ENCODE data around the gene AEBP2. TPM values are rescaled to one million over a fixed set of nuclear protein-coding genes. Genes with fewer than 3 reads are reported as not detected.
A peak's percentile ranks its signal among the peaks of the same experiment; 100 is the strongest.

Gene AEBP2
- total RNA-seq, 2 donors from 2014 or later, result 66.3 to 95.2 TPM

- H3K4me1 Mint-ChIP-seq (ENCODE audit: low read depth in 2 of 2), result peaks cover 37 to 49% of the 10 kb centered on the region in 2 donors
- H3K4me3 Mint-ChIP-seq, result peak overlapping the region; percentile 86
- ATAC-seq (peak; percentile 92 to 94), DNase-seq (ENCODE audit: low spot score) (peak; percentile 65)
- peak overlapping the region; percentile 95 to 98 for H3K27ac Mint-ChIP-seq
- no peaks in the 10 kb centered on the region for H3K9me3 Mint-ChIP-seq
- H3K27me3 Mint-ChIP-seq, result no peaks in the 10 kb centered on the region
- H3K36me3 Mint-ChIP-seq, result no peaks in the 10 kb centered on the region
These were observed 7.6 kb upstream of the AEBP2 start for GRCh38 chr12:19431407-19432308.

- peaks cover 37 to 55% of the 10 kb centered on the region in 2 donors for H3K4me1 Mint-ChIP-seq (ENCODE audit: low read depth in 2 of 2)
- no peaks in the 10 kb centered on the region for H3K36me3 Mint-ChIP-seq
- no peaks in the 10 kb centered on the region for H3K27me3 Mint-ChIP-seq
- DNase-seq (ENCODE audit: low spot score) (no peak), ATAC-seq (no peak)
- H3K4me3 Mint-ChIP-seq, result peak overlapping the region; percentile 86
- no peaks in the 10 kb centered on the region for H3K9me3 Mint-ChIP-seq
- H3K27ac Mint-ChIP-seq, result peak overlapping the region; percentile 95 to 98
These were observed 6.8 kb upstream of the AEBP2 start for GRCh38 chr12:19432309-19433170.

GRCh38 chr12:19434538-19434937, 4.8 kb upstream of the AEBP2 start:
- Mint-ChIP-seq H3K27me3 (no peaks in the 10 kb centered on the region), H3K27ac (peak overlapping the region; percentile 76 to 86), H3K4me1 (ENCODE audit: low read depth in 2 of 2) (peaks cover 42 to 61% of the 10 kb centered on the region in 2 donors), H3K4me3 (peak overlapping the region; percentile 65), H3K36me3 (peaks cover 6% of the 10 kb centered on the region), H3K9me3 (no peaks in the 10 kb centered on the region)
- DNase-seq (ENCODE audit: low spot score), result no peak
- ATAC-seq, result no peak

- DNase-seq (ENCODE audit: low spot score), result no peak
- Mint-ChIP-seq H3K4me1 (ENCODE audit: low read depth in 2 of 2) (peaks cover 47 to 57% of the 10 kb centered on the region in 2 donors), H3K4me3 (peak overlapping the region; percentile 42), H3K36me3 (peaks cover 13% of the 10 kb centered on the region), H3K27ac (peak overlapping the region; percentile 76 to 86), H3K27me3 (no peaks in the 10 kb centered on the region), H3K9me3 (no peaks in the 10 kb centered on the region)
- no peak for ATAC-seq
These were observed 3.3 kb upstream of the AEBP2 start for GRCh38 chr12:19435831-19436497.

- Mint-ChIP-seq H3K36me3 (peaks cover 21% of the 10 kb centered on the region), H3K9me3 (no peaks in the 10 kb centered on the region), H3K4me1 (ENCODE audit: low read depth in 2 of 2) (peaks cover 49 to 58% of the 10 kb centered on the region in 2 donors), H3K27ac (peak overlapping the region; percentile 32 to 86), H3K27me3 (no peaks in the 10 kb centered on the region), H3K4me3 (no peak overlapping the region)
- no peak for DNase-seq (ENCODE audit: low spot score)
- no peak for ATAC-seq
These were observed 2.4 kb upstream of the AEBP2 start for GRCh38 chr12:19436931-19437330.

- peak overlapping the region; percentile 96 to 99 for H3K27ac Mint-ChIP-seq
- peak overlapping the region; percentile 9 for H3K4me3 Mint-ChIP-seq
- peaks cover 45 to 53% of the 10 kb centered on the region in 2 donors for H3K4me1 Mint-ChIP-seq (ENCODE audit: low read depth in 2 of 2)
- H3K27me3 Mint-ChIP-seq, result no peaks in the 10 kb centered on the region
- no peak for ATAC-seq
- no peak for DNase-seq (ENCODE audit: low spot score)
- H3K36me3 Mint-ChIP-seq, result peaks cover 24% of the 10 kb centered on the region
- H3K9me3 Mint-ChIP-seq, result no peaks in the 10 kb centered on the region
These were observed 1.3 kb upstream of the AEBP2 start for GRCh38 chr12:19437996-19438395.

- Mint-ChIP-seq H3K9me3 (no peaks in the 10 kb centered on the region), H3K27ac (peak overlapping the region; percentile 96 to 99), H3K4me1 (ENCODE audit: low read depth in 2 of 2) (peaks cover 53 to 58% of the 10 kb centered on the region in 2 donors), H3K36me3 (peaks cover 24% of the 10 kb centered on the region), H3K4me3 (peak overlapping the region; percentile 96), H3K27me3 (no peaks in the 10 kb centered on the region)
- ATAC-seq (peak; percentile 63 to 70), DNase-seq (ENCODE audit: low spot score) (peak; percentile 79)
These were observed 947 bp downstream of the AEBP2 start for GRCh38 chr12:19440019-19440858.

GRCh38 chr12:19440916-19441315, 1.6 kb downstream of the AEBP2 start:
- Mint-ChIP-seq H3K4me1 (ENCODE audit: low read depth in 2 of 2) (peaks cover 49 to 54% of the 10 kb centered on the region in 2 donors), H3K36me3 (peaks cover 24% of the 10 kb centered on the region), H3K27ac (peak overlapping the region; percentile 96 to 99), H3K9me3 (no peaks in the 10 kb centered on the region), H3K27me3 (no peaks in the 10 kb centered on the region), H3K4me3 (peak overlapping the region; percentile 96)
- DNase-seq (ENCODE audit: low spot score), result no peak
- no peak for ATAC-seq

GRCh38 chr12:19443585-19443984, 4.3 kb downstream of the AEBP2 start:
- peaks cover 51 to 52% of the 10 kb centered on the region in 2 donors for H3K4me1 Mint-ChIP-seq (ENCODE audit: low read depth in 2 of 2)
- peak overlapping the region; percentile 96 for H3K4me3 Mint-ChIP-seq
- DNase-seq (ENCODE audit: low spot score) (no peak), ATAC-seq (no peak)
- H3K27me3 Mint-ChIP-seq, result no peaks in the 10 kb centered on the region
- H3K36me3 Mint-ChIP-seq, result peaks cover 18% of the 10 kb centered on the region
- H3K27ac Mint-ChIP-seq, result no peak overlapping the region
- no peaks in the 10 kb centered on the region for H3K9me3 Mint-ChIP-seq

- Mint-ChIP-seq H3K4me1 (ENCODE audit: low read depth in 2 of 2) (peaks cover 50 to 52% of the 10 kb centered on the region in 2 donors), H3K9me3 (no peaks in the 10 kb centered on the region), H3K27me3 (no peaks in the 10 kb centered on the region), H3K4me3 (peak overlapping the region; percentile 66), H3K27ac (peak overlapping the region; percentile 28 to 52), H3K36me3 (peaks cover 18% of the 10 kb centered on the region)
- DNase-seq (ENCODE audit: low spot score) (no peak), ATAC-seq (no peak)
These were observed 4.8 kb downstream of the AEBP2 start for GRCh38 chr12:19444097-19444496.

- no peaks in the 10 kb centered on the region for H3K27me3 Mint-ChIP-seq
- no peak overlapping the region for H3K4me3 Mint-ChIP-seq
- DNase-seq (ENCODE audit: low spot score), result no peak
- no peak overlapping the region for H3K27ac Mint-ChIP-seq
- peaks cover 54 to 59% of the 10 kb centered on the region in 2 donors for H3K4me1 Mint-ChIP-seq (ENCODE audit: low read depth in 2 of 2)
- no peaks in the 10 kb centered on the region for H3K36me3 Mint-ChIP-seq
- no peaks in the 10 kb centered on the region for H3K9me3 Mint-ChIP-seq
- ATAC-seq, result no peak
These were observed 8.1 kb downstream of the AEBP2 start for GRCh38 chr12:19447386-19447785.

- ATAC-seq, result no peak
- no peak for DNase-seq (ENCODE audit: low spot score)
- Mint-ChIP-seq H3K36me3 (no peaks in the 10 kb centered on the region), H3K4me1 (ENCODE audit: low read depth in 2 of 2) (peaks cover 55 to 60% of the 10 kb centered on the region in 2 donors), H3K4me3 (no peak overlapping the region), H3K27me3 (no peaks in the 10 kb centered on the region), H3K27ac (peak overlapping the region in 1 of 2 donors; percentile 44), H3K9me3 (no peaks in the 10 kb centered on the region)
These were observed 10.5 kb downstream of the AEBP2 start for GRCh38 chr12:19449814-19450213.

Data from natural killer cell treated with Interleukin-12 subunit alpha and Interleukin-12 subunit beta and Interleukin-15 and Interleukin-18, amount 100 ng/mL, for 72 hours (primary cell).